Neural cell (in vitro differentiated cells): ENCODE measurements around the gene ZNF524. TPM values are rescaled to one million over a fixed set of nuclear protein-coding genes. Genes with fewer than 3 reads are reported as not detected.

Experiments
- H2AFZ ChIP-seq: fragments of 200-600, 300-800 bp; sonication (generic), shearing (Covaris generic); 2 replicates; pipeline ENCODE4 v1.6.0; 2014; ENCODE audit warnings: low read depth, mild to moderate bottlenecking, antibody characterized with exemption, low read length, moderate library complexity
- H3F3A ChIP-seq: fragments of 200-600 bp; shearing (Covaris generic); 2 replicates; pipeline ENCODE4 v1.6.1; 2016; ENCODE audit warnings: mild to moderate bottlenecking, moderate library complexity, mixed read lengths, antibody characterized with exemption, low read length; ENCODE audit not compliant: insufficient read depth, poor library complexity, severe bottlenecking
- H3K27ac ChIP-seq: fragments of 200-600, 300-800 bp; sonication (generic), shearing (Covaris generic); 2 replicates; pipeline ENCODE4 v1.5.1; 2014; ENCODE audit warnings: mild to moderate bottlenecking, low read length, moderate library complexity
- H3K27me3 ChIP-seq: fragments of 300-800, 200-600 bp; sonication (generic), shearing (Covaris generic); 2 replicates; pipeline ENCODE4 v1.6.0; 2014; ENCODE audit warnings: mild to moderate bottlenecking, low read depth, low read length, moderate library complexity; ENCODE audit not compliant: insufficient read depth
- H3K36me3 ChIP-seq: fragments of 300-800, 200-600 bp; sonication (generic), shearing (Covaris generic); 2 replicates; pipeline ENCODE4 v1.5.1; 2014; ENCODE audit warnings: mild to moderate bottlenecking, antibody characterized with exemption, low read length, moderate library complexity; ENCODE audit not compliant: insufficient read depth
- H3K4me2 ChIP-seq: fragments of 300-800, 200-600 bp; sonication (generic), shearing (Covaris generic); 2 replicates; pipeline ENCODE4 v1.6.0; 2014; ENCODE audit warnings: mild to moderate bottlenecking, low read length
- H3K4me3 ChIP-seq: fragments of 300-800, 200-600 bp; sonication (generic), shearing (Covaris generic); 2 replicates; pipeline ENCODE4 v1.5.1; 2014; ENCODE audit warnings: mild to moderate bottlenecking, low read length, moderate library complexity
- H3K79me2 ChIP-seq: fragments of 200-600 bp; shearing (Covaris generic); replicated peaks from 2 replicates; pipeline ENCODE4 v1.6.0; 2014; ENCODE audit warnings: mild to moderate bottlenecking, low read length, moderate library complexity; ENCODE audit not compliant: insufficient read depth
- H3K9ac ChIP-seq: fragments of 300-800, 200-600 bp; sonication (generic), shearing (Covaris generic); 2 replicates; pipeline ENCODE4 v1.6.1; 2016; ENCODE audit warnings: mild to moderate bottlenecking, low read length, mixed read lengths
- H3K9me2 ChIP-seq: fragments of 200-600 bp; shearing (Covaris generic); 2 replicates; pipeline ENCODE4 v1.6.1; 2016; ENCODE audit warnings: mild to moderate bottlenecking, low read length, mixed read lengths; ENCODE audit not compliant: insufficient read depth
- H3K9me3 ChIP-seq: fragments of 200-600, 300-800 bp; sonication (generic), shearing (Covaris generic); 2 replicates; pipeline ENCODE4 v1.6.1; 2016; ENCODE audit warnings: mild to moderate bottlenecking, mixed run types, low read length, moderate library complexity, mixed read lengths
- H4K20me1 ChIP-seq: fragments of 200-600 bp; shearing (Covaris generic); 2 replicates; pipeline ENCODE4 v1.6.1; 2016; ENCODE audit warnings: mild to moderate bottlenecking, mixed run types; ENCODE audit not compliant: insufficient read depth
- CTCF ChIP-seq: fragments of 450-650 bp; IDR thresholded peaks from 2 replicates; pipeline ENCODE4 v1.5.1; 2014; ENCODE audit warnings: antibody characterized with exemption, mild to moderate bottlenecking, moderate library complexity; ENCODE audit not compliant: poor library complexity, severe bottlenecking
- EP300 ChIP-seq: fragments of 450-650 bp; conservative IDR thresholded peaks from 2 replicates; pipeline ENCODE4 v1.6.1; 2014; ENCODE audit warnings: antibody characterized with exemption, mild to moderate bottlenecking, moderate library complexity; ENCODE audit not compliant: poor library complexity, severe bottlenecking
- EZH2 ChIP-seq: fragments of 200-600, 300-800 bp; shearing (Covaris generic), sonication (generic); IDR thresholded peaks from 2 replicates; pipeline ENCODE4 v1.6.1; 2014; ENCODE audit warnings: antibody characterized with exemption, low read length, borderline replicate concordance, mild to moderate bottlenecking; ENCODE audit not compliant: insufficient read depth, poor library complexity, severe bottlenecking
- MXI1 ChIP-seq: fragments of 450-650 bp; conservative IDR thresholded peaks from 2 replicates; pipeline ENCODE4 v1.6.1; 2014; ENCODE audit warnings: antibody characterized with exemption, mild to moderate bottlenecking; ENCODE audit not compliant: poor library complexity, severe bottlenecking
- POLR2AphosphoS5 ChIP-seq: IDR thresholded peaks from 2 replicates; pipeline ENCODE4 v1.6.1; 2012
- RAD21 ChIP-seq: fragments of 450-650 bp; conservative IDR thresholded peaks from 2 replicates; pipeline ENCODE4 v1.6.1; 2014; ENCODE audit warnings: antibody characterized with exemption, mild to moderate bottlenecking, moderate library complexity
- REST ChIP-seq: IDR thresholded peaks from 2 replicates; pipeline ENCODE4 v1.6.1; 2012; ENCODE audit warnings: borderline replicate concordance
- SMC3 ChIP-seq: fragments of 450-650 bp; conservative IDR thresholded peaks from 2 replicates; pipeline ENCODE4 v1.6.1; 2014; ENCODE audit warnings: antibody characterized with exemption, mild to moderate bottlenecking, moderate library complexity; ENCODE audit not compliant: poor library complexity
- TAF1 ChIP-seq: IDR thresholded peaks from 2 replicates; pipeline ENCODE4 v1.6.1; 2012; ENCODE audit warnings: low read depth
- polyA plus RNA-seq: library from polyadenylated mRNA; depleted of rRNA; stranded (reverse); fragments of >200 nt; gene quantifications from 2 replicates; pipeline ENCODE4 v1.2.3, GENCODE V29; 2014

ZNF524 gene
- polyA plus RNA-seq, 1 donor from 2014 or later: 3.2 TPM

DNA sequence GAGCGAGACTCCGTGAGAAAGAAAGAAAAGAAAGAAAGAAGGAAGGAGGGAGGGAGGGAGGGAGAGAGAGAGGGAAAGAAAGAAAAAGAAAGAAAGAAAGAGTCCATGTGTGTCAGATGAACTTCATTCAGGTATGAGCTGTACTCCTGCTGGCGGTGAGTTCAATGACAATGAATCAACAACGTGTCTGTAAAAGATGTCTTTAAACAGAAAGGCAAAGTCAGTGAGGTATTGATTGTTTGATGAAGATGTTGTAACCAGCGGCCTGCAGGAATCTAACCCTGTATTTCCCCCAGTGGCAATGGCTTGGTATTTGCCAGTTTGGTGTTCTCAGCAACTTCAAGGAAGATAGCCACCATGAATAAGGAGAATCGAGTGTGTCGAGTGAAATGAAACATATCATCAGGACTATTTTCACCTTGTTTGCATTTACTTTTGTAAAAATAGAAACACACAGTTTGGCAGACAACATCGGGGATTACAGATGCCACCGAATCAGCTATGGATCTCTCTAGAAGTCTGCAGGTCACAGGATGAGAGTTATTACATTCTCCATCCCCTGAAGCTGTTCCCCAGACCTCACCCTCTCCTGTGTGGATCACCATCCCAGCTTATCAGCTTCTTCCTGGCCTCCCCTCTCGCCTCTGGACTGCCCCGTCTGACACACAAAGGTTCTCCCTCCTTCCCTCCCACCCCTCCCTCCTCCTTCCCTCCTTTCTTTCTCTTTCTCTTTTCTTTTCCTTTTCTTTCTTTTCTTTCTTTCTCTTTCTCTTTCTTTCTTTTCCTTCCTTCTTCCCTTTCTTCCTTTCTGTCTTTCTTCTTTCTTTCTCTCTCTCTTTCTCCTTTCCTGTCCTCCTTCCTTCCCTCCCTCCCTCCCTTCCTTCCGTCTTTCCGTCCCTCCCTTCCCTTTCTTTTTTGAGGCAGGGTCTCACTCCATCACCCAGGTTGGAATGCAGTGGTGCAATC lies 46.6 kb upstream of the ZNF524 start:
- no peaks in the 10 kb centered on the region for H4K20me1 ChIP-seq
- no peaks in the 10 kb centered on the region for H3K79me2 ChIP-seq
- no peak overlapping the region for H2AFZ ChIP-seq
- no peak overlapping the region for H3K27ac ChIP-seq
- no peak overlapping the region for H3K4me2 ChIP-seq
- H3K27me3 ChIP-seq: no peaks in the 10 kb centered on the region
- no peaks in the 10 kb centered on the region for H3K36me3 ChIP-seq
- no peaks in the 10 kb centered on the region for H3K9me2 ChIP-seq
- no peaks in the 10 kb centered on the region for H3K9me3 ChIP-seq
- TF ChIP-seq RAD21 (no peak), POLR2AphosphoS5 (no peak), SMC3 (no peak), EP300 (no peak), EZH2 (no peak), MXI1 (no peak), REST (no peak), TAF1 (no peak)
- no peak overlapping the region for H3K9ac ChIP-seq
- H3F3A ChIP-seq: no peaks in the 10 kb centered on the region
- no peak overlapping the region for H3K4me3 ChIP-seq

- no peaks in the 10 kb centered on the region for H3K9me2 ChIP-seq
- H3F3A ChIP-seq: no peaks in the 10 kb centered on the region
- TF ChIP-seq SMC3 (no peak), CTCF (no peak), TAF1 (no peak), REST (no peak), EP300 (no peak), MXI1 (no peak), POLR2AphosphoS5 (no peak), EZH2 (no peak), RAD21 (no peak)
- no peaks in the 10 kb centered on the region for H3K27me3 ChIP-seq
- H3K79me2 ChIP-seq: no peaks in the 10 kb centered on the region
- H3K9ac ChIP-seq: no peak overlapping the region
- no peak overlapping the region for H3K4me2 ChIP-seq
- no peak overlapping the region for H2AFZ ChIP-seq
- no peak overlapping the region for H3K27ac ChIP-seq
- no peaks in the 10 kb centered on the region for H3K9me3 ChIP-seq
- no peaks in the 10 kb centered on the region for H4K20me1 ChIP-seq
- H3K4me3 ChIP-seq: no peak overlapping the region
- no peaks in the 10 kb centered on the region for H3K36me3 ChIP-seq
Observed at GRCh38 chr19:55554302-55554701, 45.8 kb upstream of the ZNF524 start.
